ENCODE results near the gene RPS2.

- TF ChIP-seq CTCF (IDR thresholded peaks at IDR 0.05; ENCODE audit: borderline replicate concordance, extremely low read depth, low read length, poor library complexity, severe bottlenecking) (no peak), EZH2 (IDR thresholded peaks at IDR 0.05; ENCODE audit: borderline replicate concordance, low read depth, low read length, severe bottlenecking) (no peak)
These were observed 5.8 kb downstream of the RPS2 start for GRCh38 chr16:1958715-1959268.
